Measurements from ENCODE around the gene NADK.

GRCh38 chr1:1794999-1795398 lies 16.7 kb upstream of the NADK start:
- TF ChIP-seq MYC (CRISPR knock-in tag; IDR thresholded peaks at IDR 0.05; ENCODE audit: borderline replicate concordance) (no peak), POLR2AphosphoS2 (IDR thresholded peaks at IDR 0.05; ENCODE audit: low read depth, low read length) (no peak), ZFY (CRISPR knock-in tag; IDR thresholded peaks at IDR 0.05) (no peak), TOE1 (CRISPR knock-in tag; IDR thresholded peaks at IDR 0.05) (no peak), HDAC6 (IDR thresholded peaks at IDR 0.05; ENCODE audit: low read depth, low read length) (no peak), E2F1 (CRISPR knock-in tag; IDR thresholded peaks at IDR 0.05) (no peak), CBX5 (CRISPR knock-in tag; IDR thresholded peaks at IDR 0.05; ENCODE audit: borderline replicate concordance) (no peak), ZBTB25 (CRISPR knock-in tag; IDR thresholded peaks at IDR 0.05) (no peak), DMAP1 (CRISPR knock-in tag; IDR thresholded peaks at IDR 0.05) (no peak), EZH2 (conservative IDR thresholded peaks at IDR 0.05; ENCODE audit: low read depth, low read length) (no peak), KDM6A (CRISPR knock-in tag; IDR thresholded peaks at IDR 0.05; ENCODE audit: low read depth) (no peak)

All from HepG2 (cell line).